K562 (cell line): Measurements from ENCODE around the gene PIF1. TPM values are rescaled to one million over a fixed set of nuclear protein-coding genes. Genes with fewer than 3 reads are reported as not detected.

Source experiments
- CHD1 ChIP-seq: fragments of 200-600 bp; sonication (generic); IDR thresholded peaks from one replicate; pipeline ENCODE4 v1.6.1; 2012; ENCODE audit warnings: mild to moderate bottlenecking, moderate library complexity, low read length, inconsistent platforms
- OTX1 ChIP-seq: fragments of 450-650 bp; formaldehyde crosslinking; IDR thresholded peaks from 2 replicates; pipeline ENCODE4 v1.4.0; 2022; ENCODE audit warnings: mild to moderate bottlenecking
- RNF2 ChIP-seq: sonication (generic); IDR thresholded peaks from 2 replicates; pipeline ENCODE4 v1.6.1; 2016
- SETDB1 ChIP-seq: IDR thresholded peaks from one replicate; pipeline ENCODE4 v1.6.1; 2012; ENCODE audit warnings: low read length, control low read depth, inconsistent platforms
- polyA plus RNA-seq, 8 experiments: library from polyadenylated mRNA; depleted of rRNA in 4 of 8; stranded (reverse) in 5 of 8; unstranded in 3 of 8; fragments of >200 nt; fragmentation: Nextera tagmentation in 2 of 8; fragmentation: Illumina TruSeq in 1 of 8; extraction: Ambion mirVana in 2 of 8; extraction: Trizol in 1 of 8; gene quantifications; 2 replicates each; pipeline versions ENCODE4 v1.2.1 to v1.2.3, GENCODE V29; 2011 to 2014; ENCODE audit warnings: inconsistent platforms in 1 of 8, missing spikeins in 1 of 8
- total RNA-seq, 7 experiments: library from RNA; depleted of rRNA in 6 of 7; stranded (reverse); fragments of >200 nt in 6 of 7; fragmentation: Illumina TruSeq in 2 of 7; extraction: Trizol in 2 of 7; gene quantifications; 2 replicates each; pipeline versions ENCODE4 v1.2.1 to v1.2.3, GENCODE V29; 2011 to 2021; ENCODE audit warnings: low replicate concordance in 1 of 7
- TF ChIP-seq, protein P1 (sequence below), 2 experiments: fragments of 450-650 bp; IDR thresholded peaks; 2 replicates each; pipeline ENCODE4 v1.6.1; 2016; ENCODE audit warnings: mild to moderate bottlenecking in 2 of 2, borderline replicate concordance in 1 of 2, low read depth in 1 of 2, moderate library complexity in 1 of 2
- TF ChIP-seq, protein P2 (sequence below), 2 experiments: fragments of 450-650 bp; formaldehyde crosslinking in 1 of 2; IDR thresholded peaks; 2 replicates each; pipeline versions ENCODE4 v1.4.0 to v1.6.1; 2014 to 2020; ENCODE audit warnings: mild to moderate bottlenecking in 2 of 2, borderline replicate concordance in 1 of 2, low read depth in 1 of 2
- TF ChIP-seq, protein P3 (sequence below), 3 experiments: fragments of 200-800 bp in 1 of 3; sonication (Bioruptor generic) in 1 of 3; sonication (generic) in 1 of 3; formaldehyde crosslinking in 1 of 3; IDR thresholded peaks; 2 replicates each; pipeline versions ENCODE4 v1.6.1 to v1.8.0; 2016 to 2022; ENCODE audit warnings: mild to moderate bottlenecking in 2 of 3, missing compliant biosample characterization in 2 of 3, missing genetic modification characterization in 2 of 3, missing genetic modification reagents in 1 of 3

Gene PIF1
- total and polyA plus RNA-seq, 9 of the 15 experiments (the other 6 are each of a cell fraction or from before 2014, with no cell fraction given): 1.1 to 37.9 (median 11.5) TPM

DNA sequence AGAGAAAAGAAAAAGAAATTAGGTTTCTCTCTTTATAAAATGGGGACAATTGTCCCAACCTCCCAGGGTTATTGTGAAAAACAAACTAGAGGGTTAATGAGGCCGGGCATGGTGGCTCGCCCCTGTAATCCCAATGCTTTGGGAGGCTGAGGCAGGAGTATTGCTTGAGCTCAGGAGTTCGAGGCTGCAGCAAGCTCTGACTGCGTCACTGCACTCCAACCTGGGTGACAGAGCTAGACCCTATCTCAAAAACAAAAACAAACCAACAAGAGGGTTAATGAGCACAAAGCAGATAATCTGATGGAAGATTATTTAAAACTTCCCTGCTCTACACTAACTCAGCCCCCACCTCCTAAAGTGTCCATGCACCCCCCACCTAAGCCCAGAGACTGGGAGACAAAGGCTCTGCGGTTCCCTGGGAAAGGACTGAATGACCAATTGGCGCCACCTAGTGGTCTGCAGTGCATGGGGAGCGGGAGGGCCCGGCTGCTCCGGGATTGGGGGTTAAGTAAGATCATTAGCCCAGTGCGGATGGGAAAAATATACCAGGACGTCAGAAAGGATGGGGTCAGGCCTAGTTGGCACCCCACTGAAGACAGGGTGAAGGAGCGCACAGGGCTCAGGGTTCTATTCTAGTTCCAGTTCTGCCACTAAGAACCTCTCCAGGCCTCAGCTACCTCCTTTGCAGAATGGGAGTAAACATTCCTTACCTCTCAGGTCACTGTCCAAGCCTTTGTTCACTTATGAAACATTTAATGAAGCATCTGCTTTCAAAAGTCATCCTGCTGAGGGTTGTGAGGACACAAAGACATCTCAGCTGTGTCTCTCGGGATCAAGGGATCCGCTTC, 15.6 kb downstream of the PIF1 start (continued):
- TF ChIP-seq, protein P1, sequence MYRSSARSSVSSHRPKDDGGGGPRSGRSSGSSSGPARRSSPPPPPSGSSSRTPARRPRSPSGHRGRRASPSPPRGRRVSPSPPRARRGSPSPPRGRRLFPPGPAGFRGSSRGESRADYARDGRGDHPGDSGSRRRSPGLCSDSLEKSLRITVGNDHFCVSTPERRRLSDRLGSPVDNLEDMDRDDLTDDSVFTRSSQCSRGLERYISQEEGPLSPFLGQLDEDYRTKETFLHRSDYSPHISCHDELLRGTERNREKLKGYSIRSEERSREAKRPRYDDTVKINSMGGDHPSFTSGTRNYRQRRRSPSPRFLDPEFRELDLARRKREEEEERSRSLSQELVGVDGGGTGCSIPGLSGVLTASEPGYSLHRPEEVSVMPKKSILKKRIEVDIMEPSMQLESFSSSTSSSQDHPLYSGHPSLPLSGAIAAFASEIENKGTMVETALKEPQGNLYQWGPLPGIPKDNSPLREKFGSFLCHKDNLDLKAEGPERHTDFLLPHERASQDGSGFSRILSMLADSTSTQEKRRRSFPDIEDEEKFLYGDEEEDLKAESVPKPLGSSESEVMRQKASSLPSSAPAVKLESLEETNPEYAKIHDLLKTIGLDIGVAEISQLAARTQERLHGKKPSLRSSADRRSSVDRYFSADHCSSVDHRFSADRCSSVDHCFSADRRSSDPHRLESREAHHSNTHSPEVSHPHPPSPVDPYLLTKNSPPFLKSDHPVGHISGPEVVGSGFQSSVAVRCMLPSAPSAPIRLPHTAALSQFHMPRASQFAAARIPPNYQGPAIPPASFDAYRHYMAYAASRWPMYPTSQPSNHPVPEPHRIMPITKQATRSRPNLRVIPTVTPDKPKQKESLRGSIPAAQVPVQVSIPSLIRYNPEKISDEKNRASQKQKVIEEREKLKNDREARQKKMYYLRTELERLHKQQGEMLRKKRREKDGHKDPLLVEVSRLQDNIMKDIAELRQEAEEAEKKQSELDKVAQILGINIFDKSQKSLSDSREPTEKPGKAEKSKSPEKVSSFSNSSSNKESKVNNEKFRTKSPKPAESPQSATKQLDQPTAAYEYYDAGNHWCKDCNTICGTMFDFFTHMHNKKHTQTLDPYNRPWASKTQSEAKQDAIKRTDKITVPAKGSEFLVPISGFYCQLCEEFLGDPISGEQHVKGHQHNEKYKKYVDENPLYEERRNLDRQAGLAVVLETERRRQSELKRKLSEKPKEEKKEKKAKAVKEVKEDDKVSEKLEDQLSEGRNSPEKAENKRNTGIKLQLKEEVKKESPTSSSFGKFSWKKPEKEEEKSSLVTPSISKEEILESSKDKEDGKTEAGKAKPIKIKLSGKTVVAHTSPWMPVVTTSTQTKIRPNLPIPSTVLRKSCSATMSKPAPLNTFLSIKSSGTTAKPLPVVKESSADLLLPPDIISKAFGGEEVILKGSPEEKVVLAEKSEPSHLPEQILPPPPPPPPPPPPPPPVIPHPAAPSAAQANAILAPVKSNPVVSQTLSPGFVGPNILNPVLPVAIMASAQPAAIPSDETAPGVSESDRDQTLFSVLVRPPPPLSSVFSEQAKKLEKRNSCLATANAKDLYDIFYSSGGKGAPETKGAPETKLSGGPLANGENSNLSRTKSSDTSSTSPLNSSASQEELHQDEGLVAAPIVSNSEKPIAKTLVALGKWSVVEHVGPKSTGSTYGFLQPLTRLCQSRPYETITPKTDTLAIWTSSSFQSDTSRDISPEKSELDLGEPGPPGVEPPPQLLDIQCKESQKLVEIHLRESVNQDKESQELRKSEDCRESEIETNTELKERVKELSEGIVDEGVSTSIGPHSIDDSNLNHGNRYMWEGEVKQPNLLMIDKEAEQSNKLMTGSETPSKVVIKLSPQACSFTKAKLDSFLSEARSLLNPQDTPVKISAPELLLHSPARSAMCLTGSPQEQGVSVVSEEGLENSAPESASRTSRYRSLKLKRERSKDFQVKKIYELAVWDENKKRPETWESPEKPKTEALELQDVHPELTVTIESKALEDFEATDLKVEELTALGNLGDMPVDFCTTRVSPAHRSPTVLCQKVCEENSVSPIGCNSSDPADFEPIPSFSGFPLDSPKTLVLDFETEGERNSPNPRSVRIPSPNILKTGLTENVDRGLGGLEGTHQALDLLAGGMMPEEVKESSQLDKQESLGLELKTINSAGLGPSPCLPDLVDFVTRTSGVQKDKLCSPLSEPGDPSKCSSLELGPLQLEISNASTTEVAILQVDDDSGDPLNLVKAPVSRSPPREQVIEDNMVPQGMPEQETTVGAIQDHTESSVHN (IDR thresholded peaks at IDR 0.05; ENCODE audit: borderline replicate concordance in 1 of 2, low read depth in 1 of 2): no peak
- TF ChIP-seq, protein P2, sequence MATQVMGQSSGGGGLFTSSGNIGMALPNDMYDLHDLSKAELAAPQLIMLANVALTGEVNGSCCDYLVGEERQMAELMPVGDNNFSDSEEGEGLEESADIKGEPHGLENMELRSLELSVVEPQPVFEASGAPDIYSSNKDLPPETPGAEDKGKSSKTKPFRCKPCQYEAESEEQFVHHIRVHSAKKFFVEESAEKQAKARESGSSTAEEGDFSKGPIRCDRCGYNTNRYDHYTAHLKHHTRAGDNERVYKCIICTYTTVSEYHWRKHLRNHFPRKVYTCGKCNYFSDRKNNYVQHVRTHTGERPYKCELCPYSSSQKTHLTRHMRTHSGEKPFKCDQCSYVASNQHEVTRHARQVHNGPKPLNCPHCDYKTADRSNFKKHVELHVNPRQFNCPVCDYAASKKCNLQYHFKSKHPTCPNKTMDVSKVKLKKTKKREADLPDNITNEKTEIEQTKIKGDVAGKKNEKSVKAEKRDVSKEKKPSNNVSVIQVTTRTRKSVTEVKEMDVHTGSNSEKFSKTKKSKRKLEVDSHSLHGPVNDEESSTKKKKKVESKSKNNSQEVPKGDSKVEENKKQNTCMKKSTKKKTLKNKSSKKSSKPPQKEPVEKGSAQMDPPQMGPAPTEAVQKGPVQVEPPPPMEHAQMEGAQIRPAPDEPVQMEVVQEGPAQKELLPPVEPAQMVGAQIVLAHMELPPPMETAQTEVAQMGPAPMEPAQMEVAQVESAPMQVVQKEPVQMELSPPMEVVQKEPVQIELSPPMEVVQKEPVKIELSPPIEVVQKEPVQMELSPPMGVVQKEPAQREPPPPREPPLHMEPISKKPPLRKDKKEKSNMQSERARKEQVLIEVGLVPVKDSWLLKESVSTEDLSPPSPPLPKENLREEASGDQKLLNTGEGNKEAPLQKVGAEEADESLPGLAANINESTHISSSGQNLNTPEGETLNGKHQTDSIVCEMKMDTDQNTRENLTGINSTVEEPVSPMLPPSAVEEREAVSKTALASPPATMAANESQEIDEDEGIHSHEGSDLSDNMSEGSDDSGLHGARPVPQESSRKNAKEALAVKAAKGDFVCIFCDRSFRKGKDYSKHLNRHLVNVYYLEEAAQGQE (IDR thresholded peaks at IDR 0.05; ENCODE audit: borderline replicate concordance): peak; percentile 80
- TF ChIP-seq, protein P2 (CRISPR knock-in tag; IDR thresholded peaks at IDR 0.05; ENCODE audit: low read depth): no peak
- TF ChIP-seq CHD1: no peak
- TF ChIP-seq, protein P3, sequence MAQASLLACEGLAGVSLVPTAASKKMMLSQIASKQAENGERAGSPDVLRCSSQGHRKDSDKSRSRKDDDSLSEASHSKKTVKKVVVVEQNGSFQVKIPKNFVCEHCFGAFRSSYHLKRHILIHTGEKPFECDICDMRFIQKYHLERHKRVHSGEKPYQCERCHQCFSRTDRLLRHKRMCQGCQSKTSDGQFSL (CRISPR knock-in tag; IDR thresholded peaks at IDR 0.05): peak; percentile 94
- TF ChIP-seq, protein P3 (tag; IDR thresholded peaks at IDR 0.05): peak in 1 of 2 experiments; percentile 76; a peak in 2 of 4 replicates
- TF ChIP-seq SETDB1: no peak
- no peak for TF ChIP-seq OTX1
- no peak for TF ChIP-seq RNF2
